HEK293 (cell line): ENCODE results near the gene FTCD.

Experiments used
- CTCF ChIP-seq: fragments of 450-650 bp; formaldehyde crosslinking; IDR thresholded peaks from 2 replicates; pipeline ENCODE4 v1.5.1; 2016; ENCODE audit warnings: missing biosample characterization, missing genetic modification characterization
- REST ChIP-seq: fragments of 450-650 bp; formaldehyde crosslinking; IDR thresholded peaks from 2 replicates; pipeline ENCODE4 v1.5.1; 2016; ENCODE audit warnings: missing biosample characterization, missing genetic modification characterization
- YY1 ChIP-seq: fragments of 450-650 bp; formaldehyde crosslinking; IDR thresholded peaks from 2 replicates; pipeline ENCODE4 v1.5.1; 2018; ENCODE audit warnings: missing biosample characterization, missing genetic modification characterization
- ZBTB21 ChIP-seq: fragments of 450-650 bp; formaldehyde crosslinking; IDR thresholded peaks from 2 replicates; pipeline ENCODE4 v1.5.1; 2017; ENCODE audit warnings: missing biosample characterization, missing genetic modification characterization
- ZFP3 ChIP-seq: fragments of 450-650 bp; formaldehyde crosslinking; IDR thresholded peaks from 2 replicates; pipeline ENCODE4 v1.5.1; 2016; ENCODE audit warnings: low read depth, missing biosample characterization, missing genetic modification characterization
- ZNF18 ChIP-seq: fragments of 450-650 bp; formaldehyde crosslinking; IDR thresholded peaks from 2 replicates; pipeline ENCODE4 v1.5.1; 2016; ENCODE audit warnings: missing biosample characterization, missing genetic modification characterization
- ZNF350 ChIP-seq: fragments of 450-650 bp; formaldehyde crosslinking; IDR thresholded peaks from 2 replicates; pipeline ENCODE4 v1.5.0; 2017; ENCODE audit warnings: missing biosample characterization, mild to moderate bottlenecking, missing genetic modification characterization
- ZSCAN23 ChIP-seq: fragments of 450-650 bp; formaldehyde crosslinking; IDR thresholded peaks from 2 replicates; pipeline ENCODE4 v1.5.1; 2016; ENCODE audit warnings: missing biosample characterization, missing genetic modification characterization

GRCh38 chr21:46157987-46158451 is 2.6 kb upstream of the FTCD start:
- TF ChIP-seq ZBTB21 (tag by site-specific recombination) (no peak), CTCF (tag by site-specific recombination) (no peak), ZSCAN23 (tag by site-specific recombination) (no peak), ZNF18 (tag by site-specific recombination) (no peak), YY1 (tag by site-specific recombination) (no peak), ZFP3 (tag by site-specific recombination) (no peak), REST (no peak), ZNF350 (tag by site-specific recombination) (no peak)
